Endothelial cell (in vitro differentiated cells): ENCODE results near the gene ZNF792. TPM values are rescaled to one million over a fixed set of nuclear protein-coding genes. Genes with fewer than 3 reads are reported as not detected.
"Not testable (repeated sequence)": the region's sequence is repeated elsewhere in the genome, so short reads cannot be mapped to it uniquely, and the experiment has no call there.

Source experiments
- DNase-seq: peaks from one replicate; pipeline ENCODE4 v3.0.0; 2021; ENCODE audit warnings: low spot score
- H3K27ac Mint-ChIP-seq: one replicate; pipeline ENCODE4 v1.8.0; 2021; ENCODE audit warnings: mixed read lengths, inconsistent platforms; ENCODE audit not compliant: unreplicated experiment
- H3K27me3 Mint-ChIP-seq: one replicate; pipeline ENCODE4 v1.8.0; 2021; ENCODE audit warnings: mild to moderate bottlenecking, moderate library complexity, mixed read lengths, inconsistent platforms; ENCODE audit not compliant: unreplicated experiment
- H3K36me3 Mint-ChIP-seq: one replicate; pipeline ENCODE4 v1.8.0; 2021; ENCODE audit warnings: mild to moderate bottlenecking, low read depth, mixed read lengths, inconsistent platforms; ENCODE audit not compliant: unreplicated experiment
- H3K4me1 Mint-ChIP-seq: one replicate; pipeline ENCODE4 v1.8.0; 2021; ENCODE audit warnings: mild to moderate bottlenecking, mixed read lengths, inconsistent platforms; ENCODE audit not compliant: unreplicated experiment
- H3K4me3 Mint-ChIP-seq: one replicate; pipeline ENCODE4 v1.8.0; 2021; ENCODE audit warnings: mild to moderate bottlenecking, mixed read lengths, inconsistent platforms; ENCODE audit not compliant: unreplicated experiment
- H3K9me3 Mint-ChIP-seq: one replicate; pipeline ENCODE4 v1.8.0; 2021; ENCODE audit warnings: mixed read lengths, inconsistent platforms; ENCODE audit not compliant: unreplicated experiment
- CTCF ChIP-seq: fragments of 200-600 bp; sonication (generic); IDR thresholded peaks from one replicate; pipeline ENCODE4 v1.5.0; 2021; ENCODE audit warnings: antibody characterized with exemption; ENCODE audit not compliant: unreplicated experiment
- total RNA-seq: library from RNA; stranded (reverse); fragmentation: NEBNext Ultra II Directional; extraction: Animal tissue kit (Norgen Biotek cat#: 25700); gene quantifications from one replicate; pipeline ENCODE4 v1.2.1, GENCODE V29; 2021; ENCODE audit not compliant: unreplicated experiment

Gene ZNF792
- total RNA-seq, 1 donor from 2014 or later, result 68.6 TPM

GRCh38 chr19:34974646-34975045 lies 10.6 kb upstream of the ZNF792 start:
- H3K27ac Mint-ChIP-seq, result peak overlapping the region; percentile 7
- no peak overlapping the region for H3K4me3 Mint-ChIP-seq
- H3K27me3 Mint-ChIP-seq, result peaks cover 4% of the 10 kb centered on the region
- no peak for DNase-seq
- peaks cover 12% of the 10 kb centered on the region for H3K9me3 Mint-ChIP-seq
- no peak for TF ChIP-seq CTCF
- peaks cover 11% of the 10 kb centered on the region for H3K4me1 Mint-ChIP-seq
- H3K36me3 Mint-ChIP-seq, result peaks cover 26% of the 10 kb centered on the region

GRCh38 chr19:34972163-34972705 lies 8.2 kb upstream of the ZNF792 start:
- TF ChIP-seq CTCF, result no peak
- peaks cover 22% of the 10 kb centered on the region for H3K9me3 Mint-ChIP-seq
- H3K27ac Mint-ChIP-seq, result no peak overlapping the region
- H3K4me3 Mint-ChIP-seq, result no peak overlapping the region
- peaks cover 4% of the 10 kb centered on the region for H3K27me3 Mint-ChIP-seq
- peaks cover 11% of the 10 kb centered on the region for H3K4me1 Mint-ChIP-seq
- no peak for DNase-seq
- H3K36me3 Mint-ChIP-seq, result peaks cover 34% of the 10 kb centered on the region

GRCh38 chr19:34970185-34970780 lies 6.3 kb upstream of the ZNF792 start:
- DNase-seq, H3K4me3 Mint-ChIP-seq, H3K27me3 Mint-ChIP-seq, H3K27ac Mint-ChIP-seq: not testable (repeated sequence)
- Mint-ChIP-seq H3K9me3 (peaks cover 22% of the 10 kb centered on the region), H3K4me1 (peaks cover 11% of the 10 kb centered on the region), H3K36me3 (peaks cover 36% of the 10 kb centered on the region)

GRCh38 chr19:34969721-34970120 lies 5.7 kb upstream of the ZNF792 start:
- Mint-ChIP-seq H3K9me3 (peaks cover 22% of the 10 kb centered on the region), H3K36me3 (peaks cover 33% of the 10 kb centered on the region), H3K4me3 (no peak overlapping the region), H3K4me1 (peaks cover 7% of the 10 kb centered on the region), H3K27ac (no peak overlapping the region), H3K27me3 (peaks cover 4% of the 10 kb centered on the region)
- DNase-seq, result no peak
- TF ChIP-seq CTCF, result no peak

GRCh38 chr19:34967551-34967950 lies 3.5 kb upstream of the ZNF792 start:
- H3K36me3 Mint-ChIP-seq, result peaks cover 40% of the 10 kb centered on the region
- peaks cover 29% of the 10 kb centered on the region for H3K9me3 Mint-ChIP-seq
- peaks cover 13% of the 10 kb centered on the region for H3K27me3 Mint-ChIP-seq
- H3K27ac Mint-ChIP-seq, result no peak overlapping the region
- no peak for DNase-seq
- H3K4me1 Mint-ChIP-seq, result peaks cover 10% of the 10 kb centered on the region
- H3K4me3 Mint-ChIP-seq, result no peak overlapping the region
- no peak for TF ChIP-seq CTCF

- peaks cover 54% of the 10 kb centered on the region for H3K36me3 Mint-ChIP-seq
Measured at GRCh38 chr19:34965505-34965904, 1.5 kb upstream of the ZNF792 start.

More at GRCh38 chr19:34965505-34965904, 1.5 kb upstream of the ZNF792 start:
- peaks cover 28% of the 10 kb centered on the region for H3K27me3 Mint-ChIP-seq
- DNase-seq, H3K27ac Mint-ChIP-seq: not testable (repeated sequence)
- peaks cover 28% of the 10 kb centered on the region for H3K4me1 Mint-ChIP-seq
- H3K9me3 Mint-ChIP-seq, result peaks cover 41% of the 10 kb centered on the region
- H3K4me3 Mint-ChIP-seq, result peak overlapping the region; percentile 84
